Fibroblast of villous mesenchyme (primary cell): Measurements from ENCODE around the gene RFX8. TPM values are rescaled to one million over a fixed set of nuclear protein-coding genes. Genes with fewer than 3 reads are reported as not detected.

Source experiments
- DNase-seq: peaks from one replicate; pipeline ENCODE4 v3.0.0-alpha.2; 2010; ENCODE audit warnings: low read depth
- H3K4me3 ChIP-seq: 2 replicates; pipeline ENCODE4 v1.5.1; 2011; ENCODE audit warnings: low read depth, mild to moderate bottlenecking, low read length
- CTCF ChIP-seq: IDR thresholded peaks from 2 replicates; pipeline ENCODE4 v1.5.1; 2012; ENCODE audit warnings: low read depth, mild to moderate bottlenecking, low read length; ENCODE audit not compliant: insufficient read depth
- total RNA-seq: library from RNA; depleted of rRNA; stranded (reverse); fragments of >200 nt; gene quantifications from 2 replicates; pipeline ENCODE4 v1.2.3, GENCODE V29; 2012

RFX8 gene
- total RNA-seq, 1 donor: 1.7 TPM

- TF ChIP-seq CTCF: no peak
Observed at GRCh38 chr2:101405351-101405899, 69.5 kb downstream of the RFX8 start.

GRCh38 chr2:101403745-101404144, 71.2 kb downstream of the RFX8 start:
- TF ChIP-seq CTCF: no peak
- DNase-seq: no peak
- H3K4me3 ChIP-seq: no peak overlapping the region

More at GRCh38 chr2:101405351-101405899, 69.5 kb downstream of the RFX8 start:
- DNase-seq: no peak
- no peak overlapping the region for H3K4me3 ChIP-seq

GRCh38 chr2:101402630-101403029, 72.3 kb downstream of the RFX8 start:
- no peak overlapping the region for H3K4me3 ChIP-seq
- no peak for DNase-seq
- TF ChIP-seq CTCF: no peak

GRCh38 chr2:101401906-101402305, 73.0 kb downstream of the RFX8 start:
- H3K4me3 ChIP-seq: no peak overlapping the region
- peak; percentile 13 for TF ChIP-seq CTCF
- no peak for DNase-seq

- no peak overlapping the region for H3K4me3 ChIP-seq
- TF ChIP-seq CTCF: no peak
- DNase-seq: no peak
Observed at GRCh38 chr2:101401326-101401665, 73.6 kb downstream of the RFX8 start.

GRCh38 chr2:101400506-101401325, 74.2 kb downstream of the RFX8 start:
- no peak overlapping the region for H3K4me3 ChIP-seq
- TF ChIP-seq CTCF: no peak
- DNase-seq: peak; percentile 45
